ENCODE measurements around the gene VAMP8. TPM values are rescaled to one million over a fixed set of nuclear protein-coding genes. Genes with fewer than 3 reads are reported as not detected.
"Not testable (repeated sequence)": the region's sequence is repeated elsewhere in the genome, so short reads cannot be mapped to it uniquely, and the experiment has no call there.

VAMP8 gene
- total RNA-seq, 1 experiment from 2014 or later = 3.4 TPM

- in situ Hi-C loops (cut with HindIII; ENCODE audit: low pct_unique_long_range_greater_than_20kb, low sequenced_read_pairs); DNase-seq (ENCODE audit: low read depth): not testable (repeated sequence)
Measured at GRCh38 chr2:85544915-85545779, 32.2 kb upstream of the VAMP8 start.

- in situ Hi-C loops (cut with HindIII; ENCODE audit: low pct_unique_long_range_greater_than_20kb, low sequenced_read_pairs) = no loop called here
- DNase-seq (ENCODE audit: low read depth) = no peak
Measured at GRCh38 chr2:85545780-85546240, 31.6 kb upstream of the VAMP8 start.

- in situ Hi-C loops (cut with HindIII; ENCODE audit: low pct_unique_long_range_greater_than_20kb, low sequenced_read_pairs) = no loop called here
- no peak for DNase-seq (ENCODE audit: low read depth)
Measured at GRCh38 chr2:85547089-85547858, 30.1 kb upstream of the VAMP8 start.

GRCh38 chr2:85547859-85548607, 29.4 kb upstream of the VAMP8 start:
- no peak for DNase-seq (ENCODE audit: low read depth)
- in situ Hi-C loops (cut with HindIII; ENCODE audit: low pct_unique_long_range_greater_than_20kb, low sequenced_read_pairs) = no loop called here

GRCh38 chr2:85548608-85548900, 28.8 kb upstream of the VAMP8 start:
- in situ Hi-C loops (cut with HindIII; ENCODE audit: low pct_unique_long_range_greater_than_20kb, low sequenced_read_pairs) = no loop called here
- no peak for DNase-seq (ENCODE audit: low read depth)

GRCh38 chr2:85549095-85549494, 28.3 kb upstream of the VAMP8 start:
- DNase-seq (ENCODE audit: low read depth) = no peak
- in situ Hi-C loops (cut with HindIII; ENCODE audit: low pct_unique_long_range_greater_than_20kb, low sequenced_read_pairs) = no loop called here

GRCh38 chr2:85549826-85550225, 27.6 kb upstream of the VAMP8 start:
- in situ Hi-C loops (cut with HindIII; ENCODE audit: low pct_unique_long_range_greater_than_20kb, low sequenced_read_pairs) = no loop called here
- no peak for DNase-seq (ENCODE audit: low read depth)

- in situ Hi-C loops (cut with HindIII; ENCODE audit: low pct_unique_long_range_greater_than_20kb, low sequenced_read_pairs) = no loop called here
- no peak for DNase-seq (ENCODE audit: low read depth)
Measured at GRCh38 chr2:85550486-85550885, 26.9 kb upstream of the VAMP8 start.

- DNase-seq (ENCODE audit: low read depth) = peak; percentile 79
- in situ Hi-C loops (cut with HindIII; ENCODE audit: low pct_unique_long_range_greater_than_20kb, low sequenced_read_pairs) = no loop called here
Measured at GRCh38 chr2:85551698-85552678, 25.4 kb upstream of the VAMP8 start.

GRCh38 chr2:85553184-85553583, 24.2 kb upstream of the VAMP8 start:
- in situ Hi-C loops (cut with HindIII; ENCODE audit: low pct_unique_long_range_greater_than_20kb, low sequenced_read_pairs) = no loop called here

GRCh38 chr2:85554980-85555612, 22.3 kb upstream of the VAMP8 start:
- in situ Hi-C loops (cut with HindIII; ENCODE audit: low pct_unique_long_range_greater_than_20kb, low sequenced_read_pairs) = no loop called here
- DNase-seq (ENCODE audit: low read depth) = no peak

More at GRCh38 chr2:85553184-85553583, 24.2 kb upstream of the VAMP8 start:
- no peak for DNase-seq (ENCODE audit: low read depth)

- in situ Hi-C loops (cut with HindIII; ENCODE audit: low pct_unique_long_range_greater_than_20kb, low sequenced_read_pairs) = no loop called here
- no peak for DNase-seq (ENCODE audit: low read depth)
Measured at GRCh38 chr2:85557130-85557529, 20.3 kb upstream of the VAMP8 start.

- DNase-seq (ENCODE audit: low read depth) = no peak
- in situ Hi-C loops (cut with HindIII; ENCODE audit: low pct_unique_long_range_greater_than_20kb, low sequenced_read_pairs) = no loop called here
Measured at GRCh38 chr2:85558160-85558559, 19.2 kb upstream of the VAMP8 start.

GRCh38 chr2:85560403-85560726, 17.0 kb upstream of the VAMP8 start:
- in situ Hi-C loops (cut with HindIII; ENCODE audit: low pct_unique_long_range_greater_than_20kb, low sequenced_read_pairs); DNase-seq (ENCODE audit: low read depth): not testable (repeated sequence)

- DNase-seq (ENCODE audit: low read depth) = no peak
- in situ Hi-C loops (cut with HindIII; ENCODE audit: low pct_unique_long_range_greater_than_20kb, low sequenced_read_pairs) = no loop called here
Measured at GRCh38 chr2:85560812-85561279, 16.5 kb upstream of the VAMP8 start.

GRCh38 chr2:85561280-85562212, 15.8 kb upstream of the VAMP8 start, which contains the start of gene GGCX:
Gene GGCX, minus strand, starts transcription at chr2:85561493. Its CDS starts 65 bp downstream, at chr2:85561428.
- peak; percentile 91 for DNase-seq (ENCODE audit: low read depth)
- in situ Hi-C loops (cut with HindIII; ENCODE audit: low pct_unique_long_range_greater_than_20kb, low sequenced_read_pairs) = no loop called here
